CD14-positive monocyte (primary cell): ENCODE measurements around the gene GALC. TPM values are rescaled to one million over a fixed set of nuclear protein-coding genes. Genes with fewer than 3 reads are reported as not detected.

ENCODE experiments used
- DNase-seq, 3 donors: peaks; one replicate each; pipeline ENCODE4 v3.0.0-alpha.2; 2011 to 2022
- H2AFZ ChIP-seq: 2 replicates; pipeline ENCODE4 v1.6.0; 2012; ENCODE audit warnings: mild to moderate bottlenecking, low read depth, low read length, inconsistent platforms; ENCODE audit not compliant: insufficient read depth, poor library complexity, severe bottlenecking
- H3K27ac ChIP-seq, 2 donors: 1 replicate in 1 of 2; 2 replicates in 1 of 2; pipeline ENCODE4 v1.5.1; 2012 to 2013; ENCODE audit warnings: low read length in 2 of 2, control low read depth in 1 of 2, inconsistent platforms in 1 of 2, low read depth in 1 of 2, mild to moderate bottlenecking in 1 of 2
- H3K27me3 ChIP-seq, 2 donors: one replicate each; pipeline versions ENCODE4 v1.6.0 to v1.6.1; 2011 to 2013; ENCODE audit warnings: low read length in 2 of 2; ENCODE audit not compliant: control insufficient read depth in 2 of 2, insufficient read depth in 2 of 2
- H3K36me3 ChIP-seq, 2 donors: replicated peaks in 1 of 2; 1 replicate in 1 of 2; 2 replicates in 1 of 2; pipeline versions ENCODE4 v1.5.1 to v1.6.1; 2012 to 2013; ENCODE audit warnings: low read length in 2 of 2, control low read depth in 1 of 2, inconsistent platforms in 1 of 2, mild to moderate bottlenecking in 1 of 2; ENCODE audit not compliant: insufficient read depth in 2 of 2, control insufficient read depth in 1 of 2
- H3K4me1 ChIP-seq, 2 donors: 1 replicate in 1 of 2; 2 replicates in 1 of 2; pipeline versions ENCODE4 v1.5.1 to v1.6.1; 2012 to 2013; ENCODE audit warnings: low read length in 2 of 2, control low read depth in 1 of 2, inconsistent platforms in 1 of 2, mild to moderate bottlenecking in 1 of 2, moderate library complexity in 1 of 2; ENCODE audit not compliant: insufficient read depth in 2 of 2, control insufficient read depth in 1 of 2
- H3K4me2 ChIP-seq: replicated peaks from 2 replicates; pipeline ENCODE3; 2012; ENCODE audit warnings: low read length, moderate library complexity, mild to moderate bottlenecking; ENCODE audit not compliant: poor library complexity, severe bottlenecking; ENCODE audit errors: extremely low read depth
- H3K4me3 ChIP-seq, 3 experiments: fragments of 200-600 bp in 1 of 3; sonication (generic) in 1 of 3; replicated peaks in 1 of 3; 1 replicate in 2 of 3; 2 replicates in 1 of 3; pipeline ENCODE4 v1.5.1; 2011 to 2013; ENCODE audit warnings: low read length in 3 of 3, mild to moderate bottlenecking in 3 of 3, control low read depth in 2 of 3, low read depth in 2 of 3, inconsistent platforms in 1 of 3, moderate library complexity in 1 of 3
- H3K79me2 ChIP-seq: 2 replicates; pipeline ENCODE4 v1.6.0; 2012; ENCODE audit warnings: mild to moderate bottlenecking, control low read depth, inconsistent platforms, low read length, moderate library complexity; ENCODE audit not compliant: insufficient read depth
- H3K9ac ChIP-seq: 2 replicates; pipeline ENCODE4 v1.6.0; 2017; ENCODE audit warnings: low read length, mild to moderate bottlenecking; ENCODE audit not compliant: insufficient read depth, poor library complexity, severe bottlenecking
- H3K9me3 ChIP-seq, 2 donors: replicated peaks in 1 of 2; 1 replicate in 1 of 2; 2 replicates in 1 of 2; pipeline versions ENCODE4 v1.5.1 to v1.6.1; 2012 to 2013; ENCODE audit warnings: low read length in 2 of 2, control low read depth in 1 of 2; ENCODE audit not compliant: control insufficient read depth in 1 of 2, insufficient read depth in 1 of 2
- H4K20me1 ChIP-seq: 2 replicates; pipeline ENCODE4 v1.6.0; 2012; ENCODE audit warnings: mild to moderate bottlenecking, low read length, control low read depth, moderate library complexity; ENCODE audit not compliant: insufficient read depth
- H3K27ac Mint-ChIP-seq, 7 donors: one replicate each; pipeline ENCODE4 v1.8.0; 2020; ENCODE audit warnings: mild to moderate bottlenecking in 7 of 7, mixed read lengths in 7 of 7, moderate library complexity in 6 of 7, inconsistent platforms in 2 of 7
- H3K27me3 Mint-ChIP-seq, 3 donors: one replicate each; pipeline ENCODE4 v1.8.0; 2021 to 2022; ENCODE audit warnings: low read depth in 3 of 3, mild to moderate bottlenecking in 3 of 3, mixed read lengths in 3 of 3, moderate library complexity in 3 of 3, inconsistent platforms in 1 of 3
- H3K36me3 Mint-ChIP-seq, 2 donors: one replicate each; pipeline ENCODE4 v1.8.0; 2020; ENCODE audit warnings: mixed read lengths in 2 of 2, inconsistent platforms in 1 of 2, mild to moderate bottlenecking in 1 of 2
- H3K4me1 Mint-ChIP-seq: one replicate; pipeline ENCODE4 v1.8.0; 2020; ENCODE audit warnings: mild to moderate bottlenecking, mixed read lengths
- H3K4me3 Mint-ChIP-seq, 2 donors: one replicate each; pipeline ENCODE4 v1.8.0; 2020; ENCODE audit warnings: mild to moderate bottlenecking in 2 of 2, mixed read lengths in 2 of 2, moderate library complexity in 1 of 2
- H3K9me3 Mint-ChIP-seq, 7 donors: one replicate each; pipeline ENCODE4 v1.8.0; 2020 to 2022; ENCODE audit warnings: mixed read lengths in 7 of 7, mild to moderate bottlenecking in 6 of 7, moderate library complexity in 6 of 7, inconsistent platforms in 2 of 7
- WGBS: methylation state at CpG from one replicate; pipeline ENCODE4 v1.1.5; 2013; ENCODE audit warnings: missing lambda C conversion rate; ENCODE audit not compliant: insufficient coverage; 5-methylcytosine and 5-hydroxymethylcytosine counted together
- intact Hi-C, 2 donors: fragments of 100-400 bp; cut with micrococcal nuclease; formaldehyde crosslinking; loops; one replicate each; pipeline versions ENCODE4 v1.15.0 to v1.15.1; 2023
- polyA plus RNA-seq, 3 donors: library from polyadenylated mRNA; depleted of rRNA in 1 of 3; unstranded in 2 of 3; stranded (reverse) in 1 of 3; fragments of 300-500 nt in 2 of 3; fragments of >200 nt in 1 of 3; fragmentation: Illumina TruSeq in 2 of 3; gene quantifications; 1 replicate in 2 of 3; 2 replicates in 1 of 3; pipeline ENCODE4 v1.2.3, GENCODE V29; 2012 to 2021
- TF ChIP-seq, protein P1 (sequence below): fragments of 200-600 bp; IDR thresholded peaks from one replicate; pipeline ENCODE4 v1.8.0; 2022; ENCODE audit warnings: antibody characterized with exemption, mild to moderate bottlenecking

Gene GALC
- polyA plus RNA-seq, 3 donors: 28.6 to 40.6 (median 33.8) TPM

DNA sequence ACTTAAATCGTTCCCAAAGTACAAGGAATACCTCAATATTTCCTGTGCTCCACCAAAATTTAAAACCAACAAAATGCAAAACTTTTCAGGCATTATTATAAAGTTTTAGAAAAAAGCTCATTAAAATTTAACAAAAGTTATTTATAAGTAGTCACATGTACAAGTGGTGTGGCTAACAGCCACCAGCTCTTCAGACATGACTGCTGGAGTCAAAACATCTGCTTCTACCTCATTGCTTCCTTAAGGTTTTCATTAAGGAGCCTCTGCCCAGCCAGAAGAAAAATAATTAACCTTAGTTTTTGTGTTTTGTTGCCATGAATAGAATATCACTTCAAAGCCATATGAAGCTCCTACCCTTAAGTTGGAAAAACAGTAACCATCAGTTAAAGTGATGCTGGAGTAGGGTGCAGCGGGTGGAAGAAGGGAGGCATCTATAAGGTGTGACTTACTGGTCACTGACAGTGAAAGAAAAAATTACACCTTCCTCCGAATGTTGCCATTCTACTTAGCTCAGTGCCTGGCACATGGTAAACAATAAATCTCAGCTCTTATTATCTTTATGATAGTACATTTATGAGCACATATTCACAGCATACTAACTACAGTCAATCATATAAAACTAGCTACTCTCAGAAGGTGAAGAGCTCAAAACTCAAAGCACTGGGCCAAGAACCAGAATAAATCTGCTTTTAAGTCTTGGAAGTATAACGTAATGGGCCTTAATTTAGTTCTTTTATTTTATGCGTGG lies 57.7 kb downstream of the GALC start:
- Mint-ChIP-seq H3K4me1 (no peaks in the 10 kb centered on the region), H3K36me3 (peaks cover 66 to 77% of the 10 kb centered on the region in 2 donors), H3K4me3 (no peak overlapping the region), H3K27me3 (no peaks in the 10 kb centered on the region), H3K27ac (no peak overlapping the region), H3K9me3 (peaks cover 0 to 3% (median 0%) of the 10 kb centered on the region in 7 donors)
- TF ChIP-seq, protein P1, sequence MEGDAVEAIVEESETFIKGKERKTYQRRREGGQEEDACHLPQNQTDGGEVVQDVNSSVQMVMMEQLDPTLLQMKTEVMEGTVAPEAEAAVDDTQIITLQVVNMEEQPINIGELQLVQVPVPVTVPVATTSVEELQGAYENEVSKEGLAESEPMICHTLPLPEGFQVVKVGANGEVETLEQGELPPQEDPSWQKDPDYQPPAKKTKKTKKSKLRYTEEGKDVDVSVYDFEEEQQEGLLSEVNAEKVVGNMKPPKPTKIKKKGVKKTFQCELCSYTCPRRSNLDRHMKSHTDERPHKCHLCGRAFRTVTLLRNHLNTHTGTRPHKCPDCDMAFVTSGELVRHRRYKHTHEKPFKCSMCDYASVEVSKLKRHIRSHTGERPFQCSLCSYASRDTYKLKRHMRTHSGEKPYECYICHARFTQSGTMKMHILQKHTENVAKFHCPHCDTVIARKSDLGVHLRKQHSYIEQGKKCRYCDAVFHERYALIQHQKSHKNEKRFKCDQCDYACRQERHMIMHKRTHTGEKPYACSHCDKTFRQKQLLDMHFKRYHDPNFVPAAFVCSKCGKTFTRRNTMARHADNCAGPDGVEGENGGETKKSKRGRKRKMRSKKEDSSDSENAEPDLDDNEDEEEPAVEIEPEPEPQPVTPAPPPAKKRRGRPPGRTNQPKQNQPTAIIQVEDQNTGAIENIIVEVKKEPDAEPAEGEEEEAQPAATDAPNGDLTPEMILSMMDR: no peak
- Histone ChIP-seq H3K4me3 (no peak overlapping the region), H4K20me1 (no peaks in the 10 kb centered on the region), H3K27ac (no peak overlapping the region), H3K36me3 (peaks cover 48 to 76% of the 10 kb centered on the region in 2 donors), H3K4me2 (no peak overlapping the region), H3K9me3 (no peaks in the 10 kb centered on the region), H3K4me1 (no peaks in the 10 kb centered on the region), H3K79me2 (no peaks in the 10 kb centered on the region), H2AFZ (no peak overlapping the region), H3K27me3 (no peaks in the 10 kb centered on the region), H3K9ac (no peak overlapping the region)
- intact Hi-C loops: no loop called here
- no peak for DNase-seq
- WGBS: 0% methylated on average over 1 of the region's 5 CpGs

DNA sequence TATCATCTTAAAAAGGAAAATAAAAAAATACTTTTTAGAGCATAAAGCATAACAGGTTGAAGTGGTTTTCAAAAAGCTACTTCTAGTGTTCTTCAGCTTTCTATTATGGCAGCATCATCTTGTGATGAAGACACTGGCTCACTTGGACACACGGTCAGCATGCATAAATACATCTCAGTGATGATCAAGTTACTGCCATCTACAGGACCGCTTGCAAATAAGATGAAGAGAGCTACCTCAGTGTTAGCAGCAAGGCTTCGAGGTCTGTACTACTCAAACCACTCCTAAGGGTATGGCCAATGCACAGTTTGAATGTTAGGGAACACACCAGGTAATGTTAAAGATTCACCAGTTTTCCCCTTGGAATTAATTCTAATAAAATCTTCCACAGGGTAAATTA lies 58.8 kb downstream of the GALC start:
- Histone ChIP-seq H3K36me3 (peaks cover 38 to 65% of the 10 kb centered on the region in 2 donors), H3K27me3 (no peaks in the 10 kb centered on the region), H3K9ac (no peak overlapping the region), H3K4me2 (no peak overlapping the region), H3K4me3 (no peak overlapping the region), H3K4me1 (no peaks in the 10 kb centered on the region), H3K27ac (no peak overlapping the region), H3K9me3 (no peaks in the 10 kb centered on the region), H2AFZ (no peak overlapping the region), H4K20me1 (no peaks in the 10 kb centered on the region), H3K79me2 (no peaks in the 10 kb centered on the region)
- H3K27ac Mint-ChIP-seq: no peak overlapping the region
- intact Hi-C loops: no loop called here
- peaks cover 0 to 3% (median 0%) of the 10 kb centered on the region in 7 donors for H3K9me3 Mint-ChIP-seq
- H3K4me3 Mint-ChIP-seq: no peak overlapping the region
- no peak for DNase-seq
- no peaks in the 10 kb centered on the region for H3K4me1 Mint-ChIP-seq
- H3K36me3 Mint-ChIP-seq: peaks cover 67 to 77% of the 10 kb centered on the region in 2 donors
- H3K27me3 Mint-ChIP-seq: no peaks in the 10 kb centered on the region
- 100% methylated on average over 1 of the region's 3 CpGs for WGBS
- TF ChIP-seq, protein P1: no peak
